Neural progenitor cell (in vitro differentiated cells): Measurements from ENCODE around the gene CDCA3. TPM values are rescaled to one million over a fixed set of nuclear protein-coding genes. Genes with fewer than 3 reads are reported as not detected.

Experiments
- DNase-seq: peaks from one replicate; pipeline ENCODE4 v3.0.0-alpha.2; 2016; ENCODE audit warnings: low spot score
- H2AFZ ChIP-seq: fragments of 200-600 bp; sonication (generic); replicated peaks from 2 replicates; pipeline ENCODE4 v1.6.1; 2016; ENCODE audit warnings: antibody characterized with exemption
- H3F3A ChIP-seq: fragments of 200-600 bp; sonication (generic); 2 replicates; pipeline ENCODE4 v1.6.1; 2016; ENCODE audit warnings: antibody characterized with exemption, low read depth
- H3K27ac ChIP-seq: fragments of 200-600 bp; sonication (generic); 2 replicates; pipeline ENCODE4 v1.5.1; 2016; ENCODE audit warnings: mild to moderate bottlenecking
- H3K27me3 ChIP-seq: fragments of 200-600 bp; sonication (generic); 2 replicates; pipeline ENCODE4 v1.6.1; 2016; ENCODE audit warnings: mild to moderate bottlenecking, moderate library complexity
- H3K36me3 ChIP-seq: fragments of 200-600 bp; sonication (generic); 2 replicates; pipeline ENCODE4 v1.5.1; 2016
- H3K4me1 ChIP-seq: fragments of 200-600 bp; sonication (generic); 2 replicates; pipeline ENCODE4 v1.6.1; 2016; ENCODE audit warnings: mixed run types
- H3K4me2 ChIP-seq: fragments of 200-600 bp; sonication (generic); 2 replicates; pipeline ENCODE4 v1.6.1; 2016
- H3K4me3 ChIP-seq: fragments of 200-600 bp; sonication (generic); 2 replicates; pipeline ENCODE4 v1.5.1; 2016
- H3K79me2 ChIP-seq: fragments of 200-600 bp; sonication (generic); 2 replicates; pipeline ENCODE4 v1.6.1; 2016; ENCODE audit warnings: low read depth
- H3K9ac ChIP-seq: fragments of 200-600 bp; sonication (generic); 2 replicates; pipeline ENCODE4 v1.6.1; 2016
- H3K9me3 ChIP-seq: fragments of 200-600 bp; sonication (generic); 2 replicates; pipeline ENCODE4 v1.5.1; 2016; ENCODE audit warnings: low read depth
- H4K20me1 ChIP-seq: fragments of 200-600 bp; sonication (generic); 2 replicates; pipeline ENCODE4 v1.6.1; 2016; ENCODE audit warnings: low read depth
- H3K27ac Mint-ChIP-seq: 3 replicates; pipeline ENCODE4 v1.8.0; 2021; ENCODE audit warnings: mixed read lengths
- H3K27me3 Mint-ChIP-seq: 2 replicates; pipeline ENCODE4 v1.8.0; 2022; ENCODE audit warnings: low read depth, mild to moderate bottlenecking, inconsistent platforms, moderate library complexity, mixed read lengths; ENCODE audit not compliant: insufficient read depth
- H3K36me3 Mint-ChIP-seq: 3 replicates; pipeline ENCODE4 v1.8.0; 2021; ENCODE audit warnings: mixed read lengths
- H3K4me1 Mint-ChIP-seq: 3 replicates; pipeline ENCODE4 v1.8.0; 2021; ENCODE audit warnings: mixed read lengths
- H3K4me3 Mint-ChIP-seq: 3 replicates; pipeline ENCODE4 v1.8.0; 2021; ENCODE audit warnings: mild to moderate bottlenecking, moderate library complexity, mixed read lengths
- H3K9me3 Mint-ChIP-seq: 3 replicates; pipeline ENCODE4 v1.8.0; 2020; ENCODE audit warnings: mixed read lengths
- CTCF ChIP-seq: fragments of 200-600 bp; sonication (generic); IDR thresholded peaks from 2 replicates; pipeline ENCODE4 v1.5.1; 2017; ENCODE audit warnings: antibody characterized with exemption, mild to moderate bottlenecking
- EZH2 ChIP-seq: fragments of 200-600 bp; sonication (generic); IDR thresholded peaks from 2 replicates; pipeline ENCODE4 v1.6.1; 2017; ENCODE audit warnings: antibody characterized with exemption, mild to moderate bottlenecking, moderate library complexity
- EZH2phosphoT487 ChIP-seq: fragments of 200-600 bp; sonication (generic); IDR thresholded peaks from 2 replicates; pipeline ENCODE4 v1.6.1; 2017; ENCODE audit warnings: antibody characterized with exemption
- total RNA-seq: library from RNA; depleted of rRNA; stranded (reverse); fragments of >200 nt; gene quantifications from 2 replicates; pipeline ENCODE4 v1.2.3, GENCODE V29; 2015; ENCODE audit warnings: low replicate concordance

The CDCA3 gene
- total RNA-seq, 1 donor from 2014 or later = 62.1 TPM

DNA sequence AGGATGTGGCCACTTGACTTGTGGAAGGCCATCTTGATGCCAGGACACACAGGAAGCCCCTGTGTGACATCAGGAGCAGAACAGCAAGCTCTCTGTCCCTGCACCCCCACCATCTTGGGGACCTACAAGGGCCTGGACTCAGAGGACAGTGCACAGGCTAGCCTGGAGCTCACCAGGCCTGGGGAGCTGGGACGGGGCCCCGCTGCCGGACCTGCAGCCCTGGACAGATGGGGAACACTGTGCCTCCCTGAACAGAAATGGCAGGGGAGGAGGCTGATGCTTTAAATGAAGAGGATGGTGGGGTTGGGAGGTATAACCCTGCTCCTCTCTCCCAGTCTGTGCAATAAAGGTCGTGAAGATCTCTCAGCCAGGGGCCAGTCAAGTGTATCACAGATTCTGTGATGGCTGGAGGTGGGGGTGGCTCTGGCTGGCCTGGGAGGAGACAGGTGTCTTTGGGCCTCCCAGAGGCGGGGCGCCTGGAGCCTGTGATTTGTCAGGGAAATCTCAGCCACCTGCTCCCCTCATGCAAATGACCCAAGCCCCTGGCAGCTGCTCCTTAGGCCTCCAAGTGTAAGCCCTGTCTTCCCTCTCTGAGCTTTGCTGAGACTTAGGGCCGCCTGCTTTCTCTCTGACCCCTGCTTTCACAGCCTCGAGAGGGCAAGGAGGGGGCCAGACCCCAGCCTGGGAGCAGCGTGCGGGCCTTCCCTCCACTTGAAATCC is 11.4 kb downstream of the CDCA3 start:
- H3K79me2 ChIP-seq = no peaks in the 10 kb centered on the region
- no peak for TF ChIP-seq EZH2
- TF ChIP-seq CTCF = no peak
- TF ChIP-seq EZH2phosphoT487 = no peak
- no peaks in the 10 kb centered on the region for H3K36me3 ChIP-seq
- no peak overlapping the region for H3K9ac ChIP-seq
- H3K27me3 ChIP-seq = no peaks in the 10 kb centered on the region
- Mint-ChIP-seq H3K27me3 (peaks cover 4% of the 10 kb centered on the region), H3K36me3 (peaks cover 28% of the 10 kb centered on the region), H3K9me3 (no peaks in the 10 kb centered on the region), H3K27ac (peak overlapping the region; percentile 90), H3K4me1 (peaks cover 29% of the 10 kb centered on the region), H3K4me3 (no peak overlapping the region)
- no peaks in the 10 kb centered on the region for H3K9me3 ChIP-seq
- H4K20me1 ChIP-seq = peaks cover 60% of the 10 kb centered on the region
- peak overlapping the region; percentile 58 for H3K4me2 ChIP-seq
- peaks cover 56% of the 10 kb centered on the region for H3F3A ChIP-seq
- DNase-seq = peak; percentile 80
- peak overlapping the region; percentile 55 for H3K27ac ChIP-seq
- H2AFZ ChIP-seq = no peak overlapping the region
- peaks cover 27% of the 10 kb centered on the region for H3K4me1 ChIP-seq
- no peak overlapping the region for H3K4me3 ChIP-seq

- Histone ChIP-seq H3K9me3 (no peaks in the 10 kb centered on the region), H3K4me1 (peaks cover 27% of the 10 kb centered on the region), H3K79me2 (no peaks in the 10 kb centered on the region), H3K27ac (peak overlapping the region; percentile 29), H4K20me1 (peaks cover 67% of the 10 kb centered on the region), H3K4me3 (no peak overlapping the region), H3K36me3 (no peaks in the 10 kb centered on the region), H2AFZ (no peak overlapping the region), H3K27me3 (no peaks in the 10 kb centered on the region), H3K4me2 (no peak overlapping the region), H3F3A (peaks cover 60% of the 10 kb centered on the region), H3K9ac (no peak overlapping the region)
- no peak overlapping the region for H3K27ac Mint-ChIP-seq
- H3K27me3 Mint-ChIP-seq = no peaks in the 10 kb centered on the region
- no peak for TF ChIP-seq EZH2phosphoT487
- TF ChIP-seq CTCF = no peak
- TF ChIP-seq EZH2 = no peak
- H3K9me3 Mint-ChIP-seq = no peaks in the 10 kb centered on the region
- no peak for DNase-seq
- H3K4me3 Mint-ChIP-seq = no peak overlapping the region
- H3K36me3 Mint-ChIP-seq = peaks cover 26% of the 10 kb centered on the region
- peaks cover 29% of the 10 kb centered on the region for H3K4me1 Mint-ChIP-seq
These were observed 12.2 kb downstream of the CDCA3 start for GRCh38 chr12:6838854-6839253.

GRCh38 chr12:6837370-6838060 is 13.6 kb downstream of the CDCA3 start:
- H3K4me1 ChIP-seq = peaks cover 27% of the 10 kb centered on the region
- no peaks in the 10 kb centered on the region for H3K27me3 Mint-ChIP-seq
- H3K27ac ChIP-seq = no peak overlapping the region
- H3K9me3 Mint-ChIP-seq = no peaks in the 10 kb centered on the region
- H3K4me3 ChIP-seq = no peak overlapping the region
- H3K36me3 Mint-ChIP-seq = peaks cover 18% of the 10 kb centered on the region
- no peak overlapping the region for H3K4me3 Mint-ChIP-seq
- H3K27me3 ChIP-seq = no peaks in the 10 kb centered on the region
- no peak overlapping the region for H2AFZ ChIP-seq
- H3K36me3 ChIP-seq = no peaks in the 10 kb centered on the region
- H3K4me1 Mint-ChIP-seq = peaks cover 29% of the 10 kb centered on the region
- no peak for DNase-seq
- no peaks in the 10 kb centered on the region for H3K79me2 ChIP-seq
- H3K27ac Mint-ChIP-seq = no peak overlapping the region
- TF ChIP-seq EZH2phosphoT487 = no peak
- no peak for TF ChIP-seq CTCF
- TF ChIP-seq EZH2 = no peak
- no peak overlapping the region for H3K9ac ChIP-seq
- H3K4me2 ChIP-seq = no peak overlapping the region
- peaks cover 61% of the 10 kb centered on the region for H3F3A ChIP-seq
- no peaks in the 10 kb centered on the region for H3K9me3 ChIP-seq
- H4K20me1 ChIP-seq = peaks cover 72% of the 10 kb centered on the region
